PC-3 (cell line): ENCODE measurements around the gene CDHR1. TPM values are rescaled to one million over a fixed set of nuclear protein-coding genes. Genes with fewer than 3 reads are reported as not detected.

Source experiments
- ATAC-seq: fragments of 200-7000 bp; cut with Tn5 transposase; 2 replicates; pipeline ENCODE4 v1.9.1; 2020; ENCODE audit warnings: mild to moderate bottlenecking, moderate library complexity
- BruUV-seq: library from RNA; stranded (reverse); fragments of 400-500 nt; replicated peaks from 2 replicates; lab custom pipeline; 2021; lab: Mats Ljungman, UMichigan
- CTCF ChIA-PET: fragments of 300-600 bp; sonication (Branson Sonifier 250); formaldehyde crosslinking; loops from one replicate; lab custom pipeline; 2022; ENCODE audit warnings: antibody characterized with exemption; lab: Charles Lee
- POLR2A ChIA-PET: fragments of 300-600 bp; sonication (Branson Sonifier 250); formaldehyde crosslinking; loops from one replicate; lab custom pipeline; 2022; ENCODE audit warnings: antibody characterized with exemption; ENCODE audit not compliant: unreplicated experiment; lab: Charles Lee
- DNase-seq: peaks from one replicate; pipeline ENCODE4 v3.0.0-alpha.2; 2015
- H2AFZ ChIP-seq: fragments of 300-600 bp; sonication (generic); 2 replicates; pipeline ENCODE4 v1.6.0; 2016; ENCODE audit warnings: antibody characterized with exemption, low read length
- H3F3A ChIP-seq: fragments of 300-600 bp; sonication (generic); one replicate; pipeline ENCODE4 v1.6.0; 2017; ENCODE audit warnings: antibody characterized with exemption, low read length, control low read depth, mild to moderate bottlenecking; ENCODE audit not compliant: unreplicated experiment
- H3K27ac ChIP-seq: fragments of 300-600 bp; sonication (generic); 2 replicates; pipeline ENCODE4 v1.5.1; 2016; ENCODE audit warnings: mild to moderate bottlenecking, low read length
- H3K27me3 ChIP-seq: fragments of 300-600 bp; sonication (generic); 2 replicates; pipeline ENCODE4 v1.6.1; 2016; ENCODE audit warnings: low read length, mixed read lengths
- H3K36me3 ChIP-seq: fragments of 300-600 bp; sonication (generic); 2 replicates; pipeline ENCODE4 v1.6.1; 2016; ENCODE audit warnings: low read depth, mixed run types, low read length, mixed read lengths
- H3K4me1 ChIP-seq: fragments of 300-600 bp; sonication (generic); 2 replicates; pipeline ENCODE4 v1.5.1; 2016; ENCODE audit warnings: low read length; ENCODE audit not compliant: insufficient read depth
- H3K4me2 ChIP-seq: fragments of 300-600 bp; sonication (generic); 2 replicates; pipeline ENCODE4 v1.6.0; 2016; ENCODE audit warnings: low read length
- H3K4me3 ChIP-seq: fragments of 300-600 bp; sonication (generic); 2 replicates; pipeline ENCODE4 v1.5.1; 2016; ENCODE audit warnings: mild to moderate bottlenecking, low read length, mixed read lengths
- H3K79me2 ChIP-seq: fragments of 300-600 bp; sonication (generic); 2 replicates; pipeline ENCODE4 v1.6.1; 2017; ENCODE audit warnings: low read length, mixed read lengths
- H3K9ac ChIP-seq: fragments of 300-600 bp; sonication (generic); 2 replicates; pipeline ENCODE4 v1.6.0; 2016; ENCODE audit warnings: mild to moderate bottlenecking, low read length
- H3K9me2 ChIP-seq: fragments of 300-600 bp; sonication (generic); replicated peaks from 2 replicates; pipeline ENCODE4 v1.6.1; 2016; ENCODE audit warnings: mixed run types, low read length, mixed read lengths
- H3K9me3 ChIP-seq: fragments of 300-600 bp; sonication (generic); 2 replicates; pipeline ENCODE4 v1.6.1; 2016; ENCODE audit warnings: low read length, mixed read lengths
- H4K20me1 ChIP-seq: fragments of 300-600 bp; sonication (generic); 2 replicates; pipeline ENCODE4 v1.6.1; 2016; ENCODE audit warnings: low read length, mixed read lengths
- CTCF ChIP-seq: fragments of 300-600 bp; sonication (generic); conservative IDR thresholded peaks from 2 replicates; pipeline ENCODE4 v1.5.1; 2017; ENCODE audit warnings: antibody characterized with exemption, low read depth, mild to moderate bottlenecking, low read length
- EZH2 ChIP-seq: fragments of 300-600 bp; sonication (generic); IDR thresholded peaks from one replicate; pipeline ENCODE4 v1.6.1; 2017; ENCODE audit warnings: antibody characterized with exemption, mild to moderate bottlenecking, low read length; ENCODE audit not compliant: unreplicated experiment
- EZH2phosphoT487 ChIP-seq: fragments of 300-600 bp; sonication (generic); IDR thresholded peaks from 2 replicates; pipeline ENCODE4 v1.6.1; 2018; ENCODE audit warnings: mild to moderate bottlenecking, antibody characterized with exemption, low read length, borderline replicate concordance
- intact Hi-C: fragments of 100-400 bp; cut with micrococcal nuclease; formaldehyde crosslinking; loops from 2 replicates; pipeline ENCODE4 v1.9.0; 2023
- total RNA-seq: library from RNA; depleted of rRNA; stranded (reverse); fragments of >200 nt; gene quantifications from 2 replicates; pipeline ENCODE4 v1.2.3, GENCODE V29; 2014

Gene CDHR1
- total RNA-seq, 1 experiment from 2014 or later: not detected

- TF ChIP-seq EZH2: no peak
- TF ChIP-seq CTCF: no peak
- no peak for TF ChIP-seq EZH2phosphoT487
- Histone ChIP-seq H3K9me2 (no peaks in the 10 kb centered on the region), H3K4me1 (no peaks in the 10 kb centered on the region), H2AFZ (no peak overlapping the region), H3K36me3 (no peaks in the 10 kb centered on the region), H3K9ac (no peak overlapping the region), H3K4me3 (no peak overlapping the region), H3K27ac (no peak overlapping the region), H3F3A (no peaks in the 10 kb centered on the region), H3K9me3 (no peaks in the 10 kb centered on the region), H3K27me3 (peaks cover 28% of the 10 kb centered on the region), H3K4me2 (no peak overlapping the region), H4K20me1 (no peaks in the 10 kb centered on the region), H3K79me2 (no peaks in the 10 kb centered on the region)
- intact Hi-C loops: no loop called here
- ChIA-PET POLR2A (no interaction called here), CTCF (no interaction called here)
- ATAC-seq (no peak), DNase-seq (no peak)
- no TSS peak for BruUV-seq
Observed at GRCh38 chr10:84247496-84247895, 53.2 kb downstream of the CDHR1 start.

GRCh38 chr10:84248794-84249193 is 54.5 kb downstream of the CDHR1 start:
- Histone ChIP-seq H3K9me3 (no peaks in the 10 kb centered on the region), H3K9ac (no peak overlapping the region), H3K4me2 (no peak overlapping the region), H4K20me1 (no peaks in the 10 kb centered on the region), H2AFZ (no peak overlapping the region), H3K79me2 (no peaks in the 10 kb centered on the region), H3K4me1 (no peaks in the 10 kb centered on the region), H3K27me3 (peaks cover 28% of the 10 kb centered on the region), H3F3A (no peaks in the 10 kb centered on the region), H3K4me3 (no peak overlapping the region), H3K27ac (no peak overlapping the region), H3K9me2 (no peaks in the 10 kb centered on the region), H3K36me3 (no peaks in the 10 kb centered on the region)
- no peak for TF ChIP-seq EZH2phosphoT487
- no peak for TF ChIP-seq CTCF
- TF ChIP-seq EZH2: no peak
- BruUV-seq: no TSS peak
- intact Hi-C loops: no loop called here
- ChIA-PET CTCF (no interaction called here), POLR2A (no interaction called here)
- no peak for ATAC-seq
- DNase-seq: no peak

- Histone ChIP-seq H3K79me2 (no peaks in the 10 kb centered on the region), H3K36me3 (no peaks in the 10 kb centered on the region), H3K4me2 (no peak overlapping the region), H3K4me1 (no peaks in the 10 kb centered on the region), H3K9ac (no peak overlapping the region), H4K20me1 (no peaks in the 10 kb centered on the region), H2AFZ (no peak overlapping the region), H3K27ac (no peak overlapping the region), H3K9me2 (no peaks in the 10 kb centered on the region), H3F3A (no peaks in the 10 kb centered on the region), H3K4me3 (no peak overlapping the region), H3K27me3 (0 out of 2 replicates have a peak, but pooled peaks cover 6% of the 10 kb centered on the region), H3K9me3 (no peaks in the 10 kb centered on the region)
- TF ChIP-seq CTCF (no peak), EZH2 (no peak), EZH2phosphoT487 (no peak)
- POLR2A ChIA-PET: no interaction called here
- ATAC-seq: no peak
- CTCF ChIA-PET: no interaction called here
- intact Hi-C loops: no loop called here
- DNase-seq: no peak
- BruUV-seq: no TSS peak
Observed at GRCh38 chr10:84254552-84255478, 60.5 kb downstream of the CDHR1 start.
